Measurements from ENCODE around the gene ABHD14A.

The ABHD14A gene

DNA sequence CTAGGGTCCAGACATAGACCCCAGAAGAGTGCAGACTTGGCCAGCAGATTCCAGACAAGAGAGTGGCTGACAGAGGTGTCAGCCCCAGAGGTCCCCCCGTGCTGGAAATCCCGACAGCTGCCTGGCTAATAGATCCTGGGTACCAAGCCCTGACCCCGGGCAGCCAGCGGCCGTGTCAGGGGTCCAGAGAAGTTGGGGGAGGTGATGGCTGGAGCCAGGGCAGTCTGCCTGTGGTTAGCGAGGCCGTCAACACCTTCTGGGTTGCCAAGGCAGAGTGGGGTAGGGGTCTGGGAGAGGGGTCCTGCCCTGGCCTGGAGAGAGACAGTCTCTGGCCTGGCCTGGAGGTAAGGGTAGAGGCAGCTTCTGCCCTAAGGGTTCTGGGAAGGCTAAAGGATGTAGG, 45.9 kb downstream of the ABHD14A start:
- no peak for DNase-seq (ENCODE audit: low read depth in 3 of 3)

DNA sequence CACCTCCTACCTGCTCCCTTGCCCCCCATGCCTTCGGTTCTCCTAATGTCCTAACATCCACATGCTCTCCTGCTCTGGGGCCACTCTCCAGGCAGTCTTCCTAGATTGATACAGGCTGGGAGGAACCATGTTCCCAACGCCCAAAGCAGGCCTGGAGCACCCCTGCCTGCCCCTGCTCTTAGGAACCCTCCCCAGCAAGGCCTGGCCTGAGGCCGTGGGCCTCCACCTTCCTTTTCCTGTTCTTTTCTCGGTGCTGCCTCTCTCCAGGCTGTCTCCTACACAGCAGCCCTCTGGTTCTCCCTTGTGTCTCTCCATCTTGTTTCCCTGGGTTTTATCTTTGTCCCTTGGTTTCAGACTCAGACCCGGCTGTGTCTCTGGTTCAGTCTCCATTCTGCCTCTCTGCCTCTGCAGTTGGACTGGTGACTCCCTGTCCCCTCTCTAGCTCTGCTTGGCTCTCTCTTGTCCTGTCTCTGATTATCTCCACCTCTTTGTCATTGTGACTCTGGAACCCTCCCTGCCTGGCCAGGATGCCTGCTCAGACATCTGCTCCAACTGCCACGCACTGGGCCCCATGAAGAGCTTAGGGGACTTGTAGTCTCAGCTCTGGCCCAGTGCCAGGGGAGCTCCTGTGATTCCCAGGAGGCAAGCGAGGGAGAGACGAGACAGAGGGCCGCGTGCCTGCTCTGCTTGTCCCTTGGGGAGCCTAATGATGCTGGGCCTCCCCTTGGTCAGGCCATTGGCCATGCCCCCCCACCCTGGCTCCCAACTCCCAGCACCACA, 46.8 kb downstream of the ABHD14A start:
- no peak for DNase-seq (ENCODE audit: low read depth in 3 of 3)

DNA sequence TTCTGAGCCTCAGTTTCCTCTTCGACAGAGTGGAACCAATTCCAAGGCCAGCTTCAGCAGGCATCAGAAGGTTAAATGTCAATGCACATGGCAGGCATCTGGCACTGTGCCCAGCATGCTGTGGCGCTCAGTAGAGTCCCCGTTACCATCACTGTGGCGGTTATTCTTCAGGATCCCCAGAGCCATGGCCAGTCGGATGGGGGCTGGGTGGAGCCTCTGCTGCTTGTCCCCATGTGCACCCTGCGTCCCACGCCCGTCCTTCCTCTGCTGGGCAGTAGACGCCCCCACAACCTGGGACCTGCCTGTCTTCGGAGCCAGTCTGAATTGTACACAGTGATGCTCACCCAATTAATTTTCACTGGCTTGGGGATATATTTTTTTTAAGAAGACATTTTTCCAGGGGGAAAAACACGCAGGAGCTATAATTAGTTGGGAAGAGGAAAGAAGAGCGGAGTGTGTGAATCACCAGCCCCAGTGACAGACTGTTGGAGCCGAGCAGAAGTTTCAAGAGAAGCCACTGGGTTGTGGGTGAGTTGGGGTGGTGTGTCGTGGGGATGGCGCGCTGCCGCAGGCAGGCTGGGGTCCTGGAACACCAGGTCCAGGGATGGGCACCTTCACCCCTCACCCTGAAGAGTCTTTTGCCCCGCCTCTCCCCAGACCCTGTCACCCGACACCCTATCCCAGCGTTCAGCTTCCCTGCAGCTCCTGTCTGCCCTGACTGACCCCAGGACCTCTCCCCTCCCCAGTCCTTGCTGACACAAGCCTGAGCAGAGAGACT, 47.6 kb downstream of the ABHD14A start:
- no peak for DNase-seq (ENCODE audit: low read depth in 3 of 3)

DNA sequence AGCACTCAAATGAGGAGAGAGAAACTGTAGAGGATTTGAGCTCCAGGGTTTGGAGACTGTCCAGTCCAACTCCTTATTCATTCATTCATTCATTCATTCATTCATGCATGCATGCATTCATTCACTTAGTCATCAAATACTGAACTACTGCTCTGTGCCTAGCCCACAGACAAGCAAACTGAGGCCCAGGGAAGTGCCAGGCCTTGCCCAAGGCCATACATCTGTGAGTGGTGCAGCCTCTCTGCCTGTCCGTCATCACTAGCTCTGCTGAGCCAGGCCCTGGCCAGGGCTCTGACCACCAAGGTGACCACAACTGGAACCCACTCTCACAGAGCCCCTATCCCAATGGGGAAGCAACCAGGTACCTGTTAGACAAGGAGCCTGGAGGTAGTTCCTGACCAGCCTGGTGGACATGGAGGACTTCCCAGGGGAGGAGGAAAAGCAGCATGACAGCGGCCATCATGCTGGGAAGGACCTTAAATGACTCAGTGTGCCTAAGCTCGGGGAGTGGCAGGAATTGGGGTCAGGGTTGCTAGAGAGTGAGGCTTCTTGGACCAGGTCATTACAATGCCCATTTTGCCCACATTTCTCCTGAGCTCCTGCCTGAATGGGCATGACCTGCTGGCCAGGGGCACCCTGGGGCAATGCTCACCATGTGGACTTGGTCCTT, 48.4 kb downstream of the ABHD14A start:
- no peak for DNase-seq (ENCODE audit: low read depth in 3 of 3)

DNA sequence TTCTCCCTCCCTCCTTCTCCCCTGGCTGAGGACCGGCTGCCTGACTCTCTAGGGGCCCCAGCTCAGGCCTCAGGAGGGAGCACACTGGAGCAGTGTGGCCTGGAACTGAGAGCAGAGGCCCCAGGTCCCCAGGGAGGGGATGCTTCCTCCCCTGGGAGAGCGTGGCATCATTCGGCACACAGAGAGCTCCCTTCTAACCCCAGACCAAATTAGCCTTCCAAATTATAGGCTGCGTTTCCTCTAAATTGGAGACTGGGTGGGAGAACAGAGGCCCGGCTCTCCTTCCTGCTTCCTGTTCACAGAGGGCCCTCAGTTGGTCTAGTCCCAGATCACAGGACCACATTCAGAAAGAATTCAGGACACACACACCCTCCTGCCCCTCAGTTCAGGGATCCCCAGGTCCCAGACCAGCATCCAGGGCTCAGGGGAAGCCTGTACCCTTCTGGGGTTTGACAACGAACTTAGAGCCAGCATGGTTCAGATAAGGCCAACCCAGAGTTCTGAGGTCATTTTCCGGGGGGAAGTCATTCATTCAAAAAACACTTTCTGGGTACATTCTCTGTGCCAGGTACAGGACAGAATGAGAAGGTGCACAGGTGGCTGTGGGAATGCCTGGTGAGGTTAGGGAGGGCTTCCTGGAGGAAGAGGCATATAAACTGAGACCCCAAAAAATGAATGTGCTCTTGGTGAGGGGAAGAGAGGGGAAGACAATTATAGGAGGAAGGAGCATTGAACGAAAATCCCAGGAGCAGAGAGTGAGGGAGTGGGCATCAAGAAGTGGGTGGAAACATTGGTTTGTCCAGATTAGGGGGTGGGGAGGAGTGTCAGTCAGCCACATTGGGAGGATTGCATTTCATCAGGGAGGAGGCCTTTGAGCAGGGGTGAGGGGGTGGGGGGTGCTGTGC, 49.2 kb downstream of the ABHD14A start:
- no peak for DNase-seq (ENCODE audit: low read depth in 3 of 3)

DNA sequence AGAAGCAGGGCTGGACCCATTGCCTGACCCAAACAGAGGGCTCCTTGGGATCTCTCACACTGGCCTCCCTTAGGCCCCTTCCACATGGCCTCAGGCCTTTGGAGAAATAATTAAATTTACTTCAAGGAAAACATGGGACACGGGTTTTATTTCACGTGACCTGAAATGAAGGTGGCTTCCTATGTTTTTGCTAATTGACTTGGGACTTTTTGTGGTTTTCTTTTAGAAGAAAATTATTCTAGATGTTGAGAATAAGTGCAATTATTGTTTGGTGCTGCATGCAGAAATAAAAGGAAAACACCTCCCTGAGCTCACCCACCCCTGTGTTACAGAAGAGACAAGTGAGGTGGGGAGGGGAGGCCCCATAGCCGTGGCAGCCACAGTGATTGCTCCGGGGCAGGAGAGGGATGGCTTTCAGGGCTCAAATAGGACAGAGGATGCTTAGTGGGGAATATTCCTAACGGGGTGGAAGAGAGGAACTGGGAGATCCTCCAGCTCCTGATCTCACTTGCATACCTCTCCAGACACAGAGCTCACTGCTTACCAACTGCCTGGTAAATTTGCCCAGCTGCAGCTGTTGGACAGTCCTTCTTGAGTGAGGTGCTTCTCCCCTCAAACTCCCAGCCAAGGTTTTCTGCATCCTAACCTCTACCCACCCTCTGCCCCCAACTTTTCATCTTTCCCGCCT, 50.0 kb downstream of the ABHD14A start:
- no peak for DNase-seq (ENCODE audit: low read depth in 3 of 3)

DNA sequence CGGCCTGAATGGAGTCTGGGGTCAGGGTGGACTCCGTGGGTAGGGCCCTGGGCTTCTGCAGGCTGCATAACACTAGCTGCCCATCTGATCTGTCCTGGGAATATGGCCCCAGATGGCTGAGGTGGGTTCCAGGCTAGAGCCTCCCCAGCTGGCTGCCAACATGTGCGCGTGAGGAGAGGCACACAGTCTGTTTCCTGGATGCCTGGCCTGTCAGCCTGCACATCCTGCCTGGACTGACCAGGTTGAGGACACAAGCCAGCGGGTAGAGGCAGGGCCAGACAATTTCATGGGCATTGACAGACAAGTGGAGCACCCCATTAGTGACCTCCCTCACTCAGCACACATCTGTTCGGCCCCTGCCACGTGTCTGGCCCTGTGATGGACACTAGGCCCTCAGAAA, 50.6 kb downstream of the ABHD14A start:
- DNase-seq (ENCODE audit: low read depth in 3 of 3) = no peak

DNA sequence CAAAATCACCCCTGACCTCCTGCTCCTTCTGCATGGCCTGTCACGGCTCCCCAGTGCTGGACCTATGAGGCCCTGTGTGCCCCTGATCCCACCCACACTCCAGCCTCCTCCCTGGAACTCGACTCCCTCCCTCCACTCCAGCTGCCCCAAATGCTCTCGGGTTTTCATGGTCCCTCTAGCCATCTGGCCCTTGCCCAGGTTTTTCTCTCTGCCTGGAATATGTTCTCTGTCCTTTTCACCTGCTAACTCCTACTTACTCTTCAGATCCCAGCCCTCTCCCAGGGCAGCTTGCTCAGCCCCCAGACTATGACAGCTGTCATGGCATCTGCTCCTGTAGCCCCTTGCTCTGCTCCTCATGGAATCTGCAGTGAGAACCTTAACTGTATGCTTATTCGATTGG, 51.2 kb downstream of the ABHD14A start:
- DNase-seq (ENCODE audit: low read depth in 3 of 3) = no peak

DNA sequence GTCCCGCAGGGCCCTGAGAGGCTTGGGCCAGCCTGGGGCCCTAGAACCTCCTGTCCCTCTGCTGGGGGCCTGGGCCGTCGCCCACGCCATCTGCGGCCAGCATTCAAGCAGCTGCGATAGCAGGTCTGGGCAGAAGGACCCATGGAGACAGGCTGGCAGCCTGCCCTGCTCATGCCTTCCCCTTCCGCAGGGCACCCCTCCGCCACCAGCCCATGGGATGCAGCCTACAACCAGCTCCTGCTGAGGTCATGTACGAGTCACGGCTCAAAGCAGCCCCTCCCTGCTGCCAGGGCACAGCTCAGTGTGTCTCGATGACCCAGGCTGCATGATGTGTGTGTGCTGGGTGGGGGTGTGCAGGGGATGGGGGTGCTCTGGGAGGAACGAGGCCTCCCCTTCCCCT, 53.7 kb downstream of the ABHD14A start:
- DNase-seq (ENCODE audit: low read depth in 3 of 3) = no peak

DNA sequence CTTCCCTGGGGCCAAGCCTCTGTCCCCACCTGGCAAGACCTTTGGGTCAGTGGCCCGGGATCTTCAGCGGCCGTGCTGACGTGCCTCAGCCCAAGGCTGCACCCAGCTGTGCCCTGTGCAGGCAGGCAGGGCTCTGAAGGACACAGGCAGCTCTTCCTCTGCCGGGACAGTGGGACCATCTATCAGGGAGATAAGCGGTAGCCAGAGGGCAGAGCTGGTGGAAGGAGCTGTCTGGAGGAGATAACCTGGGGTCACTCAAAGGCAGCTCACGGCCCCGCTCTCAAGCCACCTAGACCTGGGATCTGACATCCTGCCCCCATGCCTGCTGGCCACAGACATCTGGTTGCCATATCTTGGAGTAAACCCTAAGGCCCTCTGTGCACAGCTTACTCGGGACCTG, 54.2 kb downstream of the ABHD14A start:
- no peak for DNase-seq (ENCODE audit: low read depth in 3 of 3)

DNA sequence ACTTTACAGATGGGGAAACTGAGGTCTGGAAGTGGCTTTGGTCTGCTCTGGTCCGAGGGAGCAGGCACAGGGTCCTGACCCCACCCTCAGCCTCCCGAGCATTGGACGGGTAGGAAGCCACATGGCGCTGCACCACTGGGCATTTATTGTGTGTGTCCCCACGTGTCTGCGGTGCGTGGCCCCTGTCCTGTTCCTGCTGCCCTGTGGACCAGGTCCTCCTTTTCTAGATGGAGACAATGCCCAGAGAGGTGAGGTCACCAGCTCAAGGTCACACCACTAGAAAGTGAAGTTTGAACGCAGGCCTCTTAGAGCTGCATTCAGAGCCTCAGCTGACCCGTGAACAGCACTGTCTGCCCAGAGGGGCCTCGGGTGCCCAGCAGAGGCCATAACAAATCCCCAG, 54.7 kb downstream of the ABHD14A start:
- no peak for DNase-seq (ENCODE audit: low read depth in 3 of 3)
